PFSK-1 (cell line): ENCODE data around the gene SLC25A18.

Source experiments
- FOXP2 ChIP-seq: optimal IDR thresholded peaks from 2 replicates; pipeline ENCODE3; 2011; ENCODE audit warnings: borderline replicate concordance, control low read depth, inconsistent platforms; ENCODE audit not compliant: insufficient read depth; ENCODE audit errors: extremely low read length, extremely low read depth
- POLR2AphosphoS5 ChIP-seq: IDR thresholded peaks from 2 replicates; pipeline ENCODE4 v1.6.1; 2012; ENCODE audit warnings: low read depth, mild to moderate bottlenecking, control low read depth, low read length, moderate library complexity
- REST ChIP-seq, 2 experiments: IDR thresholded peaks; 2 replicates each; pipeline versions ENCODE4 v1.6.1 to v1.8.0; 2011 to 2012; ENCODE audit warnings: low read depth in 2 of 2, low read length in 2 of 2, control low read depth in 1 of 2, inconsistent platforms in 1 of 2, mild to moderate bottlenecking in 1 of 2, moderate library complexity in 1 of 2; ENCODE audit not compliant: insufficient read depth in 1 of 2
- SIN3A ChIP-seq: IDR thresholded peaks from 2 replicates; pipeline ENCODE4 v1.6.1; 2012; ENCODE audit warnings: mild to moderate bottlenecking, low read length, moderate library complexity, borderline replicate concordance; ENCODE audit not compliant: insufficient read depth
- TAF1 ChIP-seq: IDR thresholded peaks from 2 replicates; pipeline ENCODE4 v1.6.1; 2012; ENCODE audit warnings: low read length, control low read depth, borderline replicate concordance; ENCODE audit not compliant: insufficient read depth

- TF ChIP-seq TAF1 = no peak
- TF ChIP-seq POLR2AphosphoS5 = no peak
- no peak for TF ChIP-seq SIN3A
- no peak for TF ChIP-seq REST (IDR thresholded peaks at IDR 0.05; ENCODE audit: insufficient read depth in 1 of 2, low read depth in 2 of 2, low read length in 2 of 2)
- TF ChIP-seq FOXP2 = no peak
These were observed 23.6 kb downstream of the SLC25A18 start for GRCh38 chr22:17586831-17587440.
